ENCODE results near the gene DPP6.
A peak's percentile ranks its signal among the peaks of the same experiment; 100 is the strongest.

GRCh38 chr7:154640266-154640865 lies 588.2 kb downstream of the DPP6 start:
- TF ChIP-seq CTCF (IDR thresholded peaks at IDR 0.05 in 4 of 5, conservative IDR thresholded peaks at IDR 0.05 in 1 of 5) (peak in 1 of 5 experiments; percentile 16), POLR2A (IDR thresholded peaks at IDR 0.05) (no peak)
